GM18907 (cell line): ENCODE results near the gene SMYD1.

Experiments
- ATAC-seq: cut with Tn5 transposase; IDR thresholded peaks from one replicate; pipeline ENCODE4 v1.9.1; 2021; ENCODE audit warnings: mild to moderate bottlenecking, moderate library complexity; ENCODE audit not compliant: unreplicated experiment

Gene SMYD1

GRCh38 chr2:88121678-88122077 is 54.1 kb downstream of the SMYD1 start:
- no peak for ATAC-seq

- ATAC-seq, result no peak
Observed at GRCh38 chr2:88122141-88122884, 54.7 kb downstream of the SMYD1 start.

- ATAC-seq, result no peak
Observed at GRCh38 chr2:88123164-88123974, 55.7 kb downstream of the SMYD1 start.

GRCh38 chr2:88123975-88124917 is 56.6 kb downstream of the SMYD1 start:
- ATAC-seq, result no peak

- no peak for ATAC-seq
Observed at GRCh38 chr2:88125344-88125923, 57.8 kb downstream of the SMYD1 start.

GRCh38 chr2:88125924-88126771 is 58.5 kb downstream of the SMYD1 start:
- no peak for ATAC-seq

- ATAC-seq, result no peak
Observed at GRCh38 chr2:88126772-88127637, 59.4 kb downstream of the SMYD1 start.

GRCh38 chr2:88127638-88127887 is 59.9 kb downstream of the SMYD1 start:
- ATAC-seq, result no peak

- ATAC-seq, result no peak
Observed at GRCh38 chr2:88127888-88128653, 60.4 kb downstream of the SMYD1 start, which contains the start of gene FABP1. FABP1 (minus strand) TSS chr2:88128062; CDS start chr2:88128017, 45 bp downstream.

- ATAC-seq, result no peak
Observed at GRCh38 chr2:88128654-88129312, 61.2 kb downstream of the SMYD1 start.

GRCh38 chr2:88129313-88129959 is 61.8 kb downstream of the SMYD1 start:
- ATAC-seq, result no peak

GRCh38 chr2:88131201-88131998 is 63.8 kb downstream of the SMYD1 start:
- no peak for ATAC-seq

GRCh38 chr2:88131999-88132368 is 64.4 kb downstream of the SMYD1 start:
- ATAC-seq, result no peak

- ATAC-seq, result no peak
Observed at GRCh38 chr2:88133875-88134274, 66.2 kb downstream of the SMYD1 start.

GRCh38 chr2:88136817-88137216 is 69.2 kb downstream of the SMYD1 start:
- ATAC-seq, result no peak

- ATAC-seq, result no peak
Observed at GRCh38 chr2:88137833-88138232, 70.2 kb downstream of the SMYD1 start.
